Endometrium (tissue), 2 donors: Measurements from ENCODE around the gene MTA3.
"Not testable (repeated sequence)": the region's sequence is repeated elsewhere in the genome, so short reads cannot be mapped to it uniquely, and the experiment has no call there.

Experiments used
- FAIRE-seq: peaks from 2 replicates; lab custom pipeline; 2012; peaks lifted over from hg19 to GRCh38; lab: Jason Lieb, UNC
- donor health status: control.
- donor health status: control.

MTA3 gene

DNA sequence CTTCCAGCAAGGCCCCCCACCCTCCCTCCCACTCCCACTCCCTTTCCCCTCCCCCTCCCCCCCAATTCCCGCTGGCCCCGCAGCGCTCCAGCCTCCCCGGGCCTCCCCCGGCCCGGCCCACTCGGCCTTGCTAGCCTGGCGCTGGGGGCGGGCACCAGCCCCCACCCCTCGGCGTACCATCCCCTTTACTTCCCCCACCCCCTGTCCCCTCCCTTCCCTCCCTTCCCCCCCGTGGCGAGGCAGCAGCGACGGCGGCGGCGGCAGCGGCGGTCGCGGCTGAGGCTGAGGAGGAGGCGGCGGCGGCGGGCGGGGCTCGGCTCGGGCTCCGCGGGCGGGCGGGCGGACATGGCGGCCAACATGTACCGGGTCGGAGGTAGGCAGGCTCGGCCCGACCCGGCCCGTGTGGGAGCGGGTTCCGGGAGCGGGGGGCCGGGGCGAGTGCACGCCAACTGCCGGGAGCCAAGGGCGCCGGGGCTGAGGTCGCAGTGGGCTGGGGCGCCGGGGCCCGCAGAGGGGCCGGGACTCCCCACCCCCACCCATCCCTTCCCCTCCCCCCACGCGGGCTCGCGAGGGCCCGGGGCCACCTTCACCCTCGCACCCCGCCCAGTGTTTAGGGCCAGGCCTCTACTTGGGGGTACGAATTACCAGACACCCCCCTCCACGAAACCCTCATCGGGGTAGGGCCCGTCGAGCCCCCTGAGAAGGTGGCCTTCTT is at the start of gene MTA3:
Gene MTA3, plus strand, starts transcription at position 232 of the 715 bp plus-strand sequence. Its CDS starts 114 bp downstream, at position 346.
- FAIRE-seq: no peak

DNA sequence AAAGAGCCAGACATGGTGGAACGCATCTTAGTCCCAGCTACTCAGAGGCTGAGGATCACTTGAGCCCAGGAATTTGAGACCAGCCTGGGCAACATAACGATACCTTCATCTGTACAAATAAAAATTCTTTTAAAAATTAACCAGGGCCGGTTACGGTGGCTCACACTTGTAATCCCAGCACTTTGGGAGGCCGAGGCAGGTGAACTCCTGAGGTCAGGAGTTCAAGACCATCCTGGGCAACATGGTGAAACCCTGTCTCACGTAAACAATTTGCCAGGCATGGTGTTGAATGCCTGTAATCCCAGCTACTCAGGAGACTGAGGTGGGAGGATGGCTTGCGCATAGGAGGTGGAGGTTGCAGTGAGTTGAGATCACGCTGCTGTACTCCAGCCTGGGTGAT is 48.8 kb upstream of the MTA3 start:
- no peak for FAIRE-seq

GRCh38 chr2:42522035-42522434 is 46.4 kb upstream of the MTA3 start:
- FAIRE-seq: no peak

DNA sequence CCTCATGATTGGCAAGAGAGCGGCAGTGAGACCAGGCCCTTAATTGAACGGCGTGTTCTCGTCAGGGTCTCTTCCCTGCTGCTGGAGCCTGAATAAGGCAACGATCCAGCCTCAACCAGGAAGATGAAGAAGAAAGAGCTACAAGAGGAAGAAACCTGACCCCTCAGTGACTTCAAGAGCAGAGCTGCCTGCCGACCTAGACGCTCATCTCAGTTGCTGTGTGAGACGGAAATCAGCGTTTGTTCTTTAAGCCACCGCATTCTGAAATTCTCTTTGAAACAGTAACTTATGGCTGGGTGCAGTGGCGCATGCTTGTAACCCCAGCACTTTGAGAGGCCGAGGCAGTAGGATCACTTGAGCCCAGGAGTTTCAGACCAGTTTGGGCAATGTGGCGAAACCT is 45.1 kb upstream of the MTA3 start:
- no peak for FAIRE-seq

GRCh38 chr2:42532397-42532796 is 36.0 kb upstream of the MTA3 start:
- no peak for FAIRE-seq

DNA sequence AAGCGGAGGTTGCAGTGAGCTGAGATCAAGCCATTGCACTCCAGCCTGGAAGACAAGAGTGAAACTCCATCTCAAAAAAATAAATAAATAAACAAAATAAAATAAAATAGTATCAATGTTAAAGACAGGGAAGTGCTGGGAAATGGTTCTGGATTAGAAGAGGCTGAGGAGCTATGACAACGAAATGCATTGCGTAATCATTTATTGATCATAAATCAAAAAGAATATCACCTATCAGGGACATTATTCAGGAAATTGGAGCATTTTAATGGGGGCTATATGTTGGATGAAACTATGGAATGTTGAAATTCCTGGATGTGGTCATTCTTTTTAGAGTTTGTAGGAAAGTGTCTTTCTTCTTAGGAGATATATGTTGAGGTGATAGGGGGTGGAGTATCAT is 30.9 kb upstream of the MTA3 start:
- no peak for FAIRE-seq

DNA sequence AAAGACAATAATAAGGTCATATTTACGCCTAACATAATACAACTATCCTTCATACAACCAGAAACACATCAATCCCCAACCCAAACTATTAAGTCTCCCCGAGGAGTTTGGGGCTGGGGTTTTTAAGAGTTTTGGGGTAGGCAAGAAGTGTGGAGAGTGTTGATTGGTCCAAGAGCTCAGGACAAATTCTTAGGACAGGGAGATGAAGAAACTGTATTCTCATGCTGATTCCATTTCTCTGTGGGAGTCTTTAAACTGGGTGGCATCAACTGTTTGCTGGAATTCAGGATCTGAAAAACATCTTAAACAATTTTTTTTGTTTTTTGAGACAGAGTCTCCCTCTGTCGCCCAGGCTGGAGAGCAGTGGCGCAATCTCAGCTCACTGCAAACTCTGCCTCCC is 25.6 kb upstream of the MTA3 start:
- FAIRE-seq: no peak

DNA sequence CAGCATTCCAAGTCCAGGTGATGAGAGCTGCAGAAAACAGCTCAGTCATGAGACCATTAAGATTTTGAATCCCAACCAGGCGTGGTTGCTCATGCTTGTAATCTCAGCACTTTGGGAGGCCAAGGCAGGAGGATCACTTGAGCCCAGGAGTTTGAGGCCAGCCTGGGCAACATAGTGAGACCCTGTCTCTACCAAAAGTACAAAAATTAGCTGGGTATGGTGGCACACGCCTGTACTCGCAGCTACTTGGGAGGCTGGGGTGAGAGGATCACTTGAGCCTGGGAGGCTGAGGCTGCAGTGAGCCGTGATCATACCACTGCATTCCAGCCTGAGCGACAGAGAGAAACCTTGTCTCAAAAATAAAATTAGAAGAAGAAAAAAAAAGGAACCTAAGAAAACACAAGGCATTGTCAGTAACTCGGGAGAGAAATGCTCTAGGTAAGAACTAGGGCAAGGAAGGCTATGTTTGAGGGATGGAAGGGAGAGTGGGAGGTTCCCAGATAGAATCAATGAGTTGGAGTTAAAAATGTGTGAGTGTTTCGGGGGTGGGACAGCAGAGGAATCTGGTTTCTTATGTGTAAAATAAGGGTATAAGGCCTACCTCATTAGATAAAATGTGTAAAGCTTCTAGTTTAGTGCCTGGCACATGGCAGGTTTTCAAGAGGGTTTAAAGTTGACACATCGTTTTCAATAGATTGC is 23.3 kb upstream of the MTA3 start:
- no peak for FAIRE-seq

- no peak for FAIRE-seq
These were observed 22.5 kb upstream of the MTA3 start for GRCh38 chr2:42545841-42546390.

GRCh38 chr2:42547014-42547413 is 21.4 kb upstream of the MTA3 start:
- FAIRE-seq: no peak

DNA sequence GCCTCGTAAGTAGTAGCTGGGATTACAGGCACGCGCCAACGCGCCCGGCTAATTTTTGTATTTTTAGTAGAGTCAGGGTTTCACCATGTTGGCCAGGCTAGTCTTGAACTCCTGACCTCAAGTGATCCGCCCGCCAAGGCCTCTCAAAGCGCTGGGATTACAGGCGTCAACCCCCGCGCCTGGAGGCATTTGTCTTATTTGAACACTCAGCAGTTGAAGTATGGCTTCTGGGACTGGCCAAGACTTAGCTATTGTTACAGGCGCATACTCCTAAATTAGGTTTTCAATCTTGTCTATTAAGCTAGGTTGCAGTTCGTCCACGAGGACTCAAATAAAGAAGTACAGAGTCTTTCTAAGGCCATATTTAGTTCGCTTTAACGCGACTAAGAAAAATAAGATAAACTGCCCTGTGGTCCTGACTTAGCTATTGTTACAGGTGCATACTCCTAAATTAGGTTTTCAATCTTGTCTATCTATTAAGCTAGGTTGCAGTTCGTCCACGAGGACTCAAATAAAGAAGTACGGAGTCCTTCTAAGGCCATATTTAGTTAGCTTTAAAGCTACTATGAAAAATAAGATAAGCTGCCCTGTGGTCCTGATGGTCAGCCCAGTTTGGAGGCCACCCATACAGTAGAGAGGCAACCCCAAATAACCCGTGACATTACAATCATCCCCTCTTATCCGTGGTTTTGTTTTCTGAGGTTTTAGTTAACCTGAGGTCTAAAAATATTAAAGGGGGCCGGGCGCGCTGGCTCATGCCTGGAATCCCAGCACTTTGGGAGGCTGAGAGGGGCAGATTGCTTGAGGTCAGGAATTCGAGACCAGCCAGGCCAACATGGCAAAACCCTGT is 20.8 kb upstream of the MTA3 start:
- FAIRE-seq: no peak

- FAIRE-seq: no peak
These were observed 17.6 kb upstream of the MTA3 start for GRCh38 chr2:42550870-42551269.

DNA sequence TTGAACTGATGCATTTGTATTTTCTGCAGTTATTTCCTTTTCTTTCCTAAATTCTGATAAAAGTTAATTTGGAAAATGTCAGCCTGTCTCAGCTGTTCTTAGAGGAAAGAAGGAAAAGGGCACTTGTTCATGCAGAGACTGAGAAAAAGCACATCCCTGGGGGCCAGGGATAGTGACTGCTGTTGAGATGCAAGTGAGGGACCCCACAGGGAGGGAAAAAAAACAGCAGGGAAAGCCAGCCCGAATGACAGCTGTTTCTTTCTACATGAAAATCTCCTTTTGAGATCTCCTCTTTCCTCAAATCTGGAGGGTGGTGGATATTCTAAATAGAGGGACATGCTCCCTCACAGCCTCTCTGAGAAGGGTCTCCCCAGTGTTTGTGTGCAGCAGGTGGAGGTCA is 14.0 kb upstream of the MTA3 start:
- FAIRE-seq: no peak

GRCh38 chr2:42556315-42556890 is 12.0 kb upstream of the MTA3 start:
- no peak for FAIRE-seq

DNA sequence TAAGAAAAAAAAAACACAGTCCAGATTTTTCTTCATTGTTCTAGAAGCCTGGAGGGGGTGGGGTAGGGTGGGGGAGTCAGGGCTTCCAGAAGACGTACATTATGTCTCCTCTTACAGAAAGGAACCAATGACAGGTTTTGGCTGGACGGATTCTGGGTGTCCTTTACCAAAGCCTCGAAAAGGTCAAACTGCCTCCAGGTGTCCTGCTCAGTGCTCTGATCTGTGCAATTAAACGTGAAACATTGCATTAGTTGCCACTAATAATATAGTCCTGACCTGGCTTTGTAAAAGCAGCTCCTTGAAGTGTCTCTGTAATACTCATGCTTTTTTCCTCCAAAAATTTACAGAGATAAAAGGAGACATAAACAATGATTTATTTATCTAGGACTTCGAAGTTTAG is 11.1 kb upstream of the MTA3 start:
- FAIRE-seq: no peak

DNA sequence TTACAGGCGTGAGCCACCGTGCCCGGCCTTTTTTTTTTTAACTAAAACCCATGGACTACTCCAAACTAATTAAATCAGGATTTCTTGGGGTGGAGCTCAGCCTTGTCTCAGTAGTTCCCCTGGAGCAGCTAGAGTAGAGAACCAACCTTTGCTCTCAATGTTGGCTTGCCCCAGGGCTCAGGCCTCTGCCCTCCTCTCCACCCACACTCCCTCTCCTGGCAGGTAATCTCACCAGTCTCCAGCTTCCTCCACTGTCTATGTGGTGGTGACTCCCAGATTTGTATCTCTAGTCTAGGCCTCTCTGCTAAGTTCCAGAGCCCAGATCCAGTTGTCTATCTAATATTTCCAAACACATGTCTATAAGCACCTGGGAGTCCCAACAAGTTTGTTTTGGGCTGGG is 9.6 kb upstream of the MTA3 start:
- no peak for FAIRE-seq

GRCh38 chr2:42560133-42560532 is 8.3 kb upstream of the MTA3 start:
- FAIRE-seq: not testable (repeated sequence)

GRCh38 chr2:42560899-42561298 is 7.5 kb upstream of the MTA3 start:
- FAIRE-seq: no peak

- no peak for FAIRE-seq
These were observed 5.8 kb upstream of the MTA3 start for GRCh38 chr2:42562474-42563144.

DNA sequence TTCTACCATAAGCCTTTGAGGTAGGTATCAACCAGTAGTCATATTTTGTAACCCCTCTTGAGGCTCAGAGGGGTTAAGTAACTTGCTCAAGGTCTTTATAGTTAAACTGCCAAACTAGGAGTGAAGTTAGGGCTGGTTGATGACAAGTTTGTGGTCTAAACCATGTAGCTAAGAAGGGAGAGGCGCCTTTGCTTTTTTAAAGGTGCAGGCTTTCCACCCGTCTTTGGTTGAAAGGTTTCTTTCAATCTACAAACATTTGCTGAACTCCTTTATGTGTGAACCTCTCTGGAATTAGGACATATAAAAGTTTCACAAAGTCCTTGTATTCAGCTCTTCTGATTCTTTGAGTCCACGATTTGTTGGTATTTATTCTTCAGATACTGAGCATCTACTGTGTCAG is 2.4 kb upstream of the MTA3 start:
- no peak for FAIRE-seq

- FAIRE-seq: no peak
These were observed 1.6 kb upstream of the MTA3 start for GRCh38 chr2:42566837-42567321.

GRCh38 chr2:42567364-42567763 is 1.1 kb upstream of the MTA3 start:
- peak; percentile 87 for FAIRE-seq
